GM21737 (cell line): Measurements from ENCODE around the gene FHDC1.

ENCODE experiments used
- ATAC-seq: cut with Tn5 transposase; IDR thresholded peaks from one replicate; pipeline ENCODE4 v1.9.1; 2021; ENCODE audit warnings: mild to moderate bottlenecking, moderate library complexity; ENCODE audit not compliant: unreplicated experiment

FHDC1 gene

DNA sequence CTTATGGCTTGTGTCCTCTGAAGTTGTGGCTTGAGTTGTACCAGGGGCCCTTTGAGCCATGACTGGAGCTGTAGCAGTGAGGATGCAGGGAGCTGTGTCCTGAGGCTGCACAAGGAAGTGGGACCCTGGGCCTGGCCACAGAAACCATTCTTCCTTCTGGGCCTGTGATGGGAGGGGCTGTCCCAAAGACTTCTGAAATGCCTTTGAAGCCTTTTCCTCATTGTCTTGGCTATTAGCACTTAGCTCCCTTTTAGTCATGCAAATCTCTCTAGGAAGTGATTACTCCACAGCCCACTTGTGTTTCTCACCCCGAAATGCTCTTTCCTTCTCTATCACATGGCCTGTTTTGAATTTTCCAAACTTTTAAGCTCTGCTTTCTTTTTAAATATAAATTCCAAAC lies 92.4 kb downstream of the FHDC1 start:
- no peak for ATAC-seq
